KOPT-K1 (cell line): ENCODE results near the gene PSMG4.

Experiments used
- H3K27ac ChIP-seq: fragments of 200-600 bp; sonication (generic); 2 replicates; pipeline ENCODE4 v1.5.1; 2016; ENCODE audit warnings: antibody characterized with exemption, mild to moderate bottlenecking, low read depth, low read length; ENCODE audit not compliant: poor library complexity, severe bottlenecking
- H3K36me3 ChIP-seq: fragments of 200-600 bp; sonication (generic); 2 replicates; pipeline ENCODE4 v1.5.1; 2017; ENCODE audit warnings: antibody characterized with exemption, mild to moderate bottlenecking, low read length, moderate library complexity; ENCODE audit not compliant: insufficient read depth
- H3K9me3 ChIP-seq: fragments of 200-600 bp; sonication (generic); 2 replicates; pipeline ENCODE4 v1.5.1; 2017; ENCODE audit warnings: antibody characterized with exemption, low read length, mild to moderate bottlenecking; ENCODE audit not compliant: insufficient read depth, poor library complexity, severe bottlenecking

The PSMG4 gene

DNA sequence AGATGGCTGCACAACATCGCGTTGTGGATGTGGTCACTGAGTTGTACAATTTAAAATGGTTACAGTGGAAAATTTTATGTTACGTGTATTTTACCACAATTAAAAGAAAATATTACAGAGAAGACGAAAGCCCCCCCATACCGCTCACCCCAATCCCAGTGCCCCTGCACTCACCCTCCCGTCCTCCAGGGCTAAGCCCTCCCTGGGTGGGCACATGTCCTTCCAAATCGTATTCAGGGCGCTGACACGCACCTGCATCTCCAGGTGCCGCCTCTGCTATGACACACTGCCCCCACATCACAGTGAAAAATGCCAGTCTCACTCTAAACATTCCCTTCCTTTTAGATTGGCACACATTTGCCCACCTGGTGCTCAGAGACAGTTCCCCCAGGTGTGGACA lies 49.4 kb downstream of the PSMG4 start:
- no peak overlapping the region for H3K27ac ChIP-seq
- H3K9me3 ChIP-seq = peaks cover 14% of the 10 kb centered on the region
- no peaks in the 10 kb centered on the region for H3K36me3 ChIP-seq

DNA sequence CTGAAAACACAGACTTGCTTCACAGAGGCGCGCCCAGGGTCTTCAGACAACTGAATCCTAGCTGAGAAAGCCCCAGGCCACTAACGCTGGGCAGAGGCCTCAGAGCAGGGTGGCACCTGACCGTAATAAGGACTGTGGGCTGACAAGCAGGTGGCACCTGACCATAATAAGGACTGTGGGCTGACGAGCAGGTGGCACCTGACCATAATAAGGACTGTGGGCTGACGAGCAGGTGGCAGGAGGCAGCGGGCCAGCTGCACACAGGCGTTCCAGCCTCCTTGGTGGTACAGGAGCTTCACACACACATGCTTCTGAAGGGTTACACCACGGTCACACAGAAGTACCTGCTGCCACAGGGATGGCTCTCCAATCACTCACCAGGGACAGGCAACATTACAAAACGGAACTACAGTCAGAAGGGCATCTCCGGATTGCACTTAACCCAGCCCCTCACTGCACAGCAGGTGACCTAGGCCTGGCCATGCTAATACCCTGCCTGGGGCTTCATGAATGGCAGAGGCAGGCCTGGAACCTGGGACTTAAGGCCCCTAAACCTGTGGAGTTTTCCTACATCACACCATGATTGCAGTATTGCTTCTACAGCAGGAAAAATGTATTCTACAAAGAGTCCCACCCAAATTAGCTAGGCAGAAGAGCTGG lies 50.8 kb downstream of the PSMG4 start:
- no peaks in the 10 kb centered on the region for H3K36me3 ChIP-seq
- H3K27ac ChIP-seq = no peak overlapping the region

DNA sequence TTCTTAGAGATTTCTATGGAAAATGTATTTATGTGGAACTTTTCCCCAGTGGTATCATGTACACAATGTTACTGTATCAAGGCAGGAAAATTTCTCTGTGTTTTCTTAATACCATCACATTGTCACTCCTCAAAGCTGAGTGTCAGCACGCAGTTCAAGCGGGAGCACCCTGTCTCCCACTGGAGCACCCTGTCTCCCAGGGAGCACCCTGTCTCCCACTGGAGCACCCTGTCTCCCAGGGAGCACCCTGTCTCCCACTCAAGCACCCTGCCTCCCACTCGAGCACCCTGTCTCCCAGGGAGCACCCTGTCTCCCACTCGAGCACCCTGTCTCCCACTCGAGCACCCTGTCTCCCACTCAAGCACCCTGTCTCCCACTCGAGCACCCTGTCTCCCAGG lies 51.3 kb downstream of the PSMG4 start:
- Histone ChIP-seq H3K36me3 (no peaks in the 10 kb centered on the region), H3K27ac (no peak overlapping the region), H3K9me3 (peaks cover 11% of the 10 kb centered on the region)

More for the DNA sequence above, 50.8 kb downstream of the PSMG4 start:
- H3K9me3 ChIP-seq = peaks cover 14% of the 10 kb centered on the region

DNA sequence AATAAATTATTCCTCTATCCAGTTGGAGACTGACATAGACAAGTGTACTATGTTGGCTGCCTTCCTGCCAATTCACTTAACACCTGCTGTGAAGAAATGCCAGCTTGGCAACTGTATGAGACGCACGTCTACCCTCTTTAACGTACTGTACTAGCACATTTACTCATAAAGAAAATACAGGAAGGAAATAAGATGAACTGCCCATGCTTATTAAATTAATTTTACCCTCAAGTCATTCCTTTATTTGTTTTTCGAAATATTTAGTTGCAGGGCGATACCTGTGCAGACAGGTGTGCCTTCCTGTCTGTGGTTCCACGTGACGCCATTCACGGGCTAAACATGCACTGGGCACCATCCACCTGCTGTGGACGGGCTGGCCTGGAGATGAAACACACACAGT lies 52.0 kb downstream of the PSMG4 start:
- Histone ChIP-seq H3K9me3 (peaks cover 4% of the 10 kb centered on the region), H3K27ac (no peak overlapping the region), H3K36me3 (no peaks in the 10 kb centered on the region)

DNA sequence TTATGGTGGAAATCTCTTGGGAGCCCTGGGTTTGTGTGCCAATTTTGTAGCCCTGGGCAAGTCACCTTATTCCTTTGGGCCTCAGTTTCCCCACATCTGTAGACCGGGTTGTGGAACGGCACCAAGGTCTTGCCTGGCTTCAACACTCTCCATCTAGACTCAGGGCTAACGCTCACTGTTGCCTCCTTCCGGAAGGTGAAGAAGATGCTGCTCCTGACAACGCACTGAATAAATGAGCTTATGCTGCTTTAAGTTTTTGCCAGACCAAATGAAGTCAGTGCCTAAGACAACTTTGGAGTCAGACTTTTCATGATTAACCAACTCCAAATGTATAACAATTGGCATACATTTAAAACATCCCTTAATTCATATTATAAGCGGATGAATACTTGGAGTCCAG lies 53.1 kb downstream of the PSMG4 start:
- H3K36me3 ChIP-seq = no peaks in the 10 kb centered on the region
- H3K9me3 ChIP-seq = no peaks in the 10 kb centered on the region
- H3K27ac ChIP-seq = no peak overlapping the region

DNA sequence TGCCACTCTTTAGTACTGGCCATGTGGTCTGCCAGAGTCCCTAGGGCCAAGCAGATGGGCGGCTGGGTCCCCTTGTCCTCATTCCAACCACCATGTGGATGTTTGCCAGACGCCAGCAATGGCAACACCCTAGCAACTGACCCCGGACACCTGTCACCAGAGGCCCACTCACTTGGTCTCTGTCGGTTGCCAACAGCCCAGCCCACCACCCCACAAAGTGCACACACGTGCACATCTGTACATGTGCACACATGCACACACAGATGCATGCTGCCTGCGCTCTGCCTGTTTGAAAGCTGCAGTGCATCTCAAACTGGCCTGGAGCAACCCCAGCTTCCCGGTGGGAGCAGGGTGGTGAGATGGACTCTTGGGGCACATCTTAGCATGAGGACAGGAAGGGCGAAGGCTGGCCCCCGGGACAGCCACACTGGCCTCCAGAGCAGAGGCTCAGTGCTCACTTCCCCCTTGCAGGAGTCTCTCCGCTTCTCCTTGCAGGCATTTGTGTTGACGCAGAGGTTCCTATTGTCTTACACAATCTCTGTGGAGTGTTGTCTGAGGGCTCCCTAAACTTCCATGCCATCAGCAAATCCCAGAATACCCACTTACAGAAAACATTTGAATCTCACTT lies 54.0 kb downstream of the PSMG4 start:
- Histone ChIP-seq H3K36me3 (no peaks in the 10 kb centered on the region), H3K9me3 (no peaks in the 10 kb centered on the region), H3K27ac (no peak overlapping the region)

DNA sequence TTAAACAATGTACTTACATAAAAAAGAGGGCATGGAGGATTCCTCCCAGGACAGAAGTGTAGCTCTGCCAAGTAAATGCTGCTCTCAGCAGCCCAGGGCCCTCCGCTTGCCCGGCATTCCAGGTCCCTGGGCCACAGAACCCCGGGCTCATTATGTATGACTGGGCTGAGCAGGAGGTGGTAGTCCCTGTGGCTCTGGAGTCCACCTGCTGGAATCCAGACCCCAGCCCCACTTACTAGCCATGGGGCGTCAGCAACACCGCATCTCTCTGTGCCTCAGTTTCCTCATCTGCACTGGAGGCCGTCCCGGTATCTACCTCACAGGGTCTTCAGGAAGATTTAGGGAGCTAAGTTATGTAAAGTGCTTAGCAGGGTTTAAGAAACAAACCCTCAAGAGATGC lies 55.4 kb downstream of the PSMG4 start:
- H3K9me3 ChIP-seq = no peaks in the 10 kb centered on the region
- no peaks in the 10 kb centered on the region for H3K36me3 ChIP-seq

DNA sequence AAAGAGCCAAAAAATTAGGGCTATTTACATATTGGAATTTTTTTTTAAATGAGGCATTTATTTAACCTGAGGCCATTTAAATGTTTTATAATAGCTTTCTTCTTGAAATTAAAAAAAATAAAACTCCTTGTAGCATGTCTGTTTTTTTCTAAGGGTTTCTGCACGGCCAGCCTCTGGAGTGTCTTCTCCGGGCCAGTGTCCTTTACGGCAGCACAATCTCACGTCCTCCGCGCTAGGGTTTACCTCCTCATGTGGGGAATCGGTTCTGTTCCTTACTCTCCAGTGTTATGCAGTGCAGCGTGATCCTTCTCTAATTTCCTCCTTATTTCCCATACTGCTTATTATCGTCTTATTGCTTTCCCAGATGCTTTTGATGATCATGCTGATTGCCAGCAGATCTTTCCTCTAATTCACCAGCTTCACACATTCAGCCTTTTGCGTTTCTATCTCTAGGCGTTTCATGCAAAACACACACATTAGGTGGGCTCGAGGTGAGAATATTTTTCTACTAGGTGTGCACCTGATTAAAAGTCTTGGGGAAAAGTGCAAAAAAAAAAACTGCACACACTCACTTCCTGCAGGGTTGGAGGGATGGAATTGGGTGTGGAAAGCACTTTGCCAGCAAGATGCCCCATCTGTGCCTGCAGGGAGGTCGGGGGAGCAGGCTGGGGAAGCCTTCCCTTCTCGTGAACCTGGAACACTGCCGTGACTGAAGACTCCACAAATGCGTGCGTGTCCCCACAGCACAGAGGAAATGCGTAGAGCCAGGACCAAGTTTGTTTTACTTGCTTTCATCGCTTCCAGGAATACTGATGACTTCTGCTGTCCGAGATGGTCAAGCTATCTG lies 56.1 kb downstream of the PSMG4 start:
- no peaks in the 10 kb centered on the region for H3K9me3 ChIP-seq
- H3K27ac ChIP-seq = no peak overlapping the region
- no peaks in the 10 kb centered on the region for H3K36me3 ChIP-seq

More for the DNA sequence above, 55.4 kb downstream of the PSMG4 start:
- H3K27ac ChIP-seq = no peak overlapping the region

DNA sequence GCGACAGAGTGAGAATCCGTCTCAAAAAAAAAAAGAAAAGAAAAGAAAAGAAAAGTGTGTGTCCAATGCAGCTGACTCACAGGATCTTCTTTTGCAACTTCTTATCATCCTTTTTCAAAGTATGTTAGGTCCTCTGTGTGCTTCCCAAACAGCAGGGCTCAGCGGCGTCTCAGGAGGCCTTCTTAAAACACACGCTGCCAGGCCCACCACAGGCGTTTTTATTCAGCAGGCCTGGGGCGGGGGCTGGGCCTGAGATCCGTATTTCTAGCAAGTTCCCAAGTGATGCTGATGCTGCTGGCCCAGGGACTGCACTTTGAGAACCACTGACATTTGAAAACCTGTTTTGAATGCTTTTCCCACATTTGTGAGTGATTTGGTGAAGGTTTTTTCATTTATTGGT lies 57.1 kb downstream of the PSMG4 start:
- Histone ChIP-seq H3K27ac (no peak overlapping the region), H3K36me3 (no peaks in the 10 kb centered on the region), H3K9me3 (no peaks in the 10 kb centered on the region)

DNA sequence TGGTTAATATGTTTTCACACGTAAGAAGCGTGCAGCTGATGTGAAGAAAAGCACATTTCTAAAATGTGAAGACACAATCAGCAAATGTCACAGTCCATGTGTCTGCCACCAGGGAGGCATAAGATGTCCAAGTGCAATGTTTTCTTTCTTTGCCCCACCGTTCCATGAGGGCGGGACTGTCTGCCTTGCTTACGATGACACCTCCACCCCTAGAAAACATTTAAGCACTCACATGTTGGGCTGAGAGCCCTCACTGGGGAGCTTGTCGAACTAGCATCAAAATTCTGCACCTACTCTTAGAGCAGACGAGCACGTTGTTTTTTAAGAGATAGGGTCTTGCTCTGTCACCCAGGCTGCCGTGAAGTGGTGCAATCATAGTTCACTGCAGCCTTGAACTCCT lies 57.6 kb downstream of the PSMG4 start:
- Histone ChIP-seq H3K36me3 (no peaks in the 10 kb centered on the region), H3K9me3 (no peaks in the 10 kb centered on the region), H3K27ac (no peak overlapping the region)

DNA sequence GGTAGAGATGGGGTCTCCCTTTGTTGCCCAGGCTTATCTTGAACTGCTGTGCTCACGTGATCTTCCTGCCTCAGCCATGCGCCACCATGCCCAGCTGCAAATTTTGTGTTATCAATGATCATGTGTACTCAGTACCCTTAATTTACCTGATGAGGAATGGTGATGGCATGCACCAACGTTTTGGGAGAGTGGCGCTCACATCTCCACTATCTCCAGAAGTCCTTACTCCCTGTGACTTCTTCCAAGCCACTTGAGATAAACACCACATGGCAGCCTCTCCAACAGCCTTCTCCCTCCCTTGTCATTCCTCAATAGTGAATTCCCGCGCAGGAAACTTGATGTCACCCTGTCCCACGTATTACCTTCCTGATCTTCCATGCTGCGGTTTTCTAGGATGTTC lies 58.1 kb downstream of the PSMG4 start:
- Histone ChIP-seq H3K27ac (no peak overlapping the region), H3K36me3 (no peaks in the 10 kb centered on the region), H3K9me3 (no peaks in the 10 kb centered on the region)
